ENCODE measurements around the gene IPO13. TPM values are rescaled to one million over a fixed set of nuclear protein-coding genes. Genes with fewer than 3 reads are reported as not detected.

The IPO13 gene
- total RNA-seq, 1 donor from 2014 or later, result 24.8 TPM

DNA sequence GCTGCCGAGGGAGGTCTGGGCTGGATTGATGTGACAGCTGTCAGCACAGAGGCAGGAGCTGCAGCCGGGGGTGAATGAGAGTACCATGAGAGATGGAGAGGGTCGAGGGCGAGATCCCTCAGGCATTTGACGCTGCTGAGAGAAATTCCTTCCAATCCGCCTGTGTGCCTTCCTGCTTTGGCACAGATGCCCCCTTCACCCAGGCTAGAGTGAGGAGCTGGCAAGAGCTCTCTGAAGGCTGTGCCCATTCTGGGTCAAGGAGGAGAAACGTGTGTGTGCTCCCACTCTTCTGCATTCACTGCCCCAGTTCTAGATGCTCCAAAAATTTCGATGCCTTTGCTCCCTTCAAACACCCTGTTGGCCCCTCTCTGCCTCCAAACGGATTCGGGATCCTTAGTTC is 8.4 kb upstream of the IPO13 start:
- Mint-ChIP-seq H3K27me3 (peaks cover 15% of the 10 kb centered on the region), H3K9me3 (no peaks in the 10 kb centered on the region), H3K27ac (no peak overlapping the region), H3K36me3 (ENCODE audit: low read depth) (peaks cover 2% of the 10 kb centered on the region), H3K4me3 (no peak overlapping the region), H3K4me1 (peaks cover 14% of the 10 kb centered on the region)
- DNase-seq (no peak), ATAC-seq (ENCODE audit: low read depth) (no peak)
- intact Hi-C loops (cut with micrococcal nuclease), result no loop called here
- TF ChIP-seq, protein P1, sequence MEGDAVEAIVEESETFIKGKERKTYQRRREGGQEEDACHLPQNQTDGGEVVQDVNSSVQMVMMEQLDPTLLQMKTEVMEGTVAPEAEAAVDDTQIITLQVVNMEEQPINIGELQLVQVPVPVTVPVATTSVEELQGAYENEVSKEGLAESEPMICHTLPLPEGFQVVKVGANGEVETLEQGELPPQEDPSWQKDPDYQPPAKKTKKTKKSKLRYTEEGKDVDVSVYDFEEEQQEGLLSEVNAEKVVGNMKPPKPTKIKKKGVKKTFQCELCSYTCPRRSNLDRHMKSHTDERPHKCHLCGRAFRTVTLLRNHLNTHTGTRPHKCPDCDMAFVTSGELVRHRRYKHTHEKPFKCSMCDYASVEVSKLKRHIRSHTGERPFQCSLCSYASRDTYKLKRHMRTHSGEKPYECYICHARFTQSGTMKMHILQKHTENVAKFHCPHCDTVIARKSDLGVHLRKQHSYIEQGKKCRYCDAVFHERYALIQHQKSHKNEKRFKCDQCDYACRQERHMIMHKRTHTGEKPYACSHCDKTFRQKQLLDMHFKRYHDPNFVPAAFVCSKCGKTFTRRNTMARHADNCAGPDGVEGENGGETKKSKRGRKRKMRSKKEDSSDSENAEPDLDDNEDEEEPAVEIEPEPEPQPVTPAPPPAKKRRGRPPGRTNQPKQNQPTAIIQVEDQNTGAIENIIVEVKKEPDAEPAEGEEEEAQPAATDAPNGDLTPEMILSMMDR (IDR thresholded peaks at IDR 0.05), result no peak
- POLR2A ChIA-PET, result no interaction called here
- CTCF ChIA-PET, result no interaction called here

DNA sequence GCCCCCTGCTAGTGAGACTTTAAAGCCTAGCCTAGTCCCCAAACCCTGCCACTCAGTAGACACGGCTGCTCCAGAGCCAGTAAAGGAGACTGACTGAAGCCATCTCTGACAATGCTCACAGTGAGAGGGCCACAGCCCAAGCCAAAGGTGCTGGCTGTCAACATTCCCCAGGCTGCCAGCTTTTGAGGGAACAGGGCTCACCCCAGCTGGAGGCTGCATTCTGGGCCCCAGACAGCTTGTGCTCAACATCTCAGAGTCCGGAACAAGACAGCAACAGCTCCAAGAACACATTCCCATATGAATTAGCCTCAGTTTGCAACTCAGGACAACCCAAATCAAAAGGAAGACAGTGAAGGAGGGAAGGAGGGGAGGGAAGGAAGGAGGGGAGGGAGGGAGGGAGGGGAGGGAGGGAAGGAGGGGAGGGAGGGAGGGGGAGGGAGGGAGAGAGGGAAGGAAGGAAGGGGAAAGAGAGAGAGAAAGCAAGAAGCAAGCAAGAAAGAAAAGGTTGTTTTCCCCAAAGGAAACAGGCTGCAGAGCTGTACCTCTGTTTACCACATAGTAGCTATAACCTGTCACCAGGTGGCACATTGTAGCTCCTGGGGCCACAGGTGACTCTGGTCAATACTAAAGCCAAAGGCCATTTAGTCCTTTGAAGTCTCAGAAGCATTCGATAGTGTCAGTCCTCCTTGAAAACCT is 7.7 kb upstream of the IPO13 start:
- H3K27me3 Mint-ChIP-seq, result peaks cover 12% of the 10 kb centered on the region
- no peaks in the 10 kb centered on the region for H3K9me3 Mint-ChIP-seq
- CTCF ChIA-PET, result no interaction called here
- intact Hi-C loops (cut with micrococcal nuclease), result no loop called here
- POLR2A ChIA-PET, result no interaction called here
- no peak overlapping the region for H3K4me3 Mint-ChIP-seq
- TF ChIP-seq, protein P1 (IDR thresholded peaks at IDR 0.05), result no peak
- H3K36me3 Mint-ChIP-seq (ENCODE audit: low read depth), result peaks cover 2% of the 10 kb centered on the region
- H3K27ac Mint-ChIP-seq, result no peak overlapping the region
- DNase-seq (no peak), ATAC-seq (ENCODE audit: low read depth) (no peak)
- H3K4me1 Mint-ChIP-seq, result peaks cover 10% of the 10 kb centered on the region

DNA sequence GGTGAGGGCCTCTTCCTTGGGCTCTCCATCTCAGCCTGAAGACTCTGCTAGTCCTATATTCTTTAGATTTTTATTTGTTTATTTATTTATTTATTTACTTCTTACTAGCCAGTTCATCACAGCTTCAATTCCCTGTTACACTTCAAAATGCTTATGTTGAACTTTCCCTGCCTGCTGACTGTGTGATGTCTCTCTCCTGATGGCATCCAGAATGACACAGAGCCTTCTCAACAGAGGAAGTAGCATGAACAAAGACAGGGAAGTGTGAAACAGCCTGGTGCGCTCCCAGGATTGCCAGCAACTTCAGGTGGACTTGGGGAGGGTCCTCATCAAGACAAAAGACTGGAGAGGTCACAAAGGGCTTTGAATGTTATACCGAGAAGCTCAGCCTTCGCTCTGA is 4.3 kb upstream of the IPO13 start:
- Mint-ChIP-seq H3K27ac (no peak overlapping the region), H3K9me3 (no peaks in the 10 kb centered on the region), H3K4me1 (peaks cover 24% of the 10 kb centered on the region), H3K27me3 (no peaks in the 10 kb centered on the region), H3K4me3 (no peak overlapping the region), H3K36me3 (ENCODE audit: low read depth) (peaks cover 11% of the 10 kb centered on the region)
- intact Hi-C loops (cut with micrococcal nuclease), result no loop called here
- DNase-seq (no peak), ATAC-seq (ENCODE audit: low read depth) (no peak)
- TF ChIP-seq, protein P1 (IDR thresholded peaks at IDR 0.05), result no peak
- ChIA-PET CTCF (interaction anchor here (1.3 kb wide), 1 partner anchor 7 kb away, joined by 4 read pairs; no protein-coding TSS in a partner anchor), POLR2A (interaction anchor here (0.5 kb wide), 1 partner anchor 181 kb away, joined by 4 read pairs; no protein-coding TSS in a partner anchor)

DNA sequence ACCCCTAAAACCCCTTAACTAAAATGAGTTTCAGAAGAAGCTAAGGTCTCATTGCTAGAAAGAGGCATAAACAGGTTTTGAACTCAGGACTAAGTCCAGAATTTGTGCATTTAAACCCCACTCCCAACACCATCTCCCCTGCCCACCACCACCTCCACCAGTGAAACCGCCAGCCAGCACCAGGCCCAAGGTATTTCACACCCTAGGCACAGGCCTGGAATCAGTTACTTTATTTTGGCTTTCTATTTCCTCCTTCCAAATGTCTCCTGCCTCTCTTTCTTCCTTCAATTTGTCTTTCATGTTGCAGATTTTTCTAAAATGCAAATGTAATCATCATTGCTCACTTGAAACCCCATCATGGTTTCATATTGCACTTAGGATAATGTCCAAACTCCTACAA is 1.9 kb upstream of the IPO13 start:
- H3K27me3 Mint-ChIP-seq, result no peaks in the 10 kb centered on the region
- no peaks in the 10 kb centered on the region for H3K9me3 Mint-ChIP-seq
- peak overlapping the region; percentile 56 for H3K4me3 Mint-ChIP-seq
- ChIA-PET CTCF (interaction anchor here (1.5 to 3.5 kb wide), 2 partner anchors 11 to 182 kb away, joined by 7 to 26 read pairs; partner anchors contain the start of gene ARTN), POLR2A (interaction anchor here (1.5 kb wide), 1 partner anchor 10 kb away, joined by 3 read pairs; no protein-coding TSS in a partner anchor)
- intact Hi-C loops (cut with micrococcal nuclease), result no loop called here
- ATAC-seq (ENCODE audit: low read depth), result no peak
- no peak for DNase-seq
- TF ChIP-seq, protein P1 (IDR thresholded peaks at IDR 0.05), result no peak
- H3K4me1 Mint-ChIP-seq, result peaks cover 37% of the 10 kb centered on the region
- H3K36me3 Mint-ChIP-seq (ENCODE audit: low read depth), result peaks cover 13% of the 10 kb centered on the region
- H3K27ac Mint-ChIP-seq, result peak overlapping the region; percentile 25

DNA sequence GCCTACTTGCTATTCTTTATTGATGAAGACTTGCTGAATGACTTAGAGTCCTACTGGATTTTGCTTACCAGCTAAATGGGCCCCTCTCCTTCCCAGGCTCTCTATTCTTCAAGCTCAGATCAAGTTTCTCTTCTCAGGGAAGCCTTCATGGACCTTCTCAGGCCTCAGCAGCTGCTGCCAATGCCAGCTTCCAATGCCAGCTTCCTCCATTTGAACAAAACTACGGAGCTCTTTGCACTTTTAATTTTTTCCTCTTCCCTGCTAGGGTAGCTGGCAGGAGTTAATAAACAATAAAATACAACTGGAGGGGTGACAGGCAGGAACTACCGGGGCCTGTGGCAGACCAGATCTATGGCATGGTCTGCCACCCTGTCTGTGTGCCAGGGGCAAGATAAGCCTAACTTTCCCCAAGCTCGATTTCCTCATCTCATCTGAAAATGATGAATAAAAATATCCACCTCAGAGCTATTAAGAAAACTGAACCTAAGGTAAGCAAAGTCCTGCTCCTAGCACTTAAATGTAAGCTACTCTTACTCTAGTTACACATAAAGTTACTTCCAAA is 995 bp upstream of the IPO13 start:
- H3K4me3 Mint-ChIP-seq, result peak overlapping the region; percentile 91
- DNase-seq, result no peak
- TF ChIP-seq, protein P1 (IDR thresholded peaks at IDR 0.05), result no peak
- H3K9me3 Mint-ChIP-seq, result no peaks in the 10 kb centered on the region
- peaks cover 39% of the 10 kb centered on the region for H3K4me1 Mint-ChIP-seq
- no peaks in the 10 kb centered on the region for H3K27me3 Mint-ChIP-seq
- peak overlapping the region; percentile 95 for H3K27ac Mint-ChIP-seq
- peaks cover 20% of the 10 kb centered on the region for H3K36me3 Mint-ChIP-seq (ENCODE audit: low read depth)
- ChIA-PET CTCF (interaction anchor here (0.8 to 3.5 kb wide), 5 partner anchors 12 to 416 kb away, joined by 3 to 26 read pairs (median 3); partner anchors contain the start of gene ARTN), POLR2A (interaction anchor here (0.7 to 2.5 kb wide), 8 partner anchors 10 to 296 kb away, joined by 3 to 19 read pairs (median 4); partner anchors contain the start of genes ATP6V0B, DPH2 and KDM4A)
- ATAC-seq (ENCODE audit: low read depth), result no peak
- intact Hi-C loops (cut with micrococcal nuclease), result loop anchor here (1.0 kb wide), 6 partner anchors 24 to 296 kb away; partner anchors contain the start of genes ATP6V0B, CCDC24 and ST3GAL3
